ENCODE results near the gene AHI1.

GRCh38 chr6:135304883-135305282 is 192.7 kb downstream of the AHI1 start:
- TF ChIP-seq, protein P1, sequence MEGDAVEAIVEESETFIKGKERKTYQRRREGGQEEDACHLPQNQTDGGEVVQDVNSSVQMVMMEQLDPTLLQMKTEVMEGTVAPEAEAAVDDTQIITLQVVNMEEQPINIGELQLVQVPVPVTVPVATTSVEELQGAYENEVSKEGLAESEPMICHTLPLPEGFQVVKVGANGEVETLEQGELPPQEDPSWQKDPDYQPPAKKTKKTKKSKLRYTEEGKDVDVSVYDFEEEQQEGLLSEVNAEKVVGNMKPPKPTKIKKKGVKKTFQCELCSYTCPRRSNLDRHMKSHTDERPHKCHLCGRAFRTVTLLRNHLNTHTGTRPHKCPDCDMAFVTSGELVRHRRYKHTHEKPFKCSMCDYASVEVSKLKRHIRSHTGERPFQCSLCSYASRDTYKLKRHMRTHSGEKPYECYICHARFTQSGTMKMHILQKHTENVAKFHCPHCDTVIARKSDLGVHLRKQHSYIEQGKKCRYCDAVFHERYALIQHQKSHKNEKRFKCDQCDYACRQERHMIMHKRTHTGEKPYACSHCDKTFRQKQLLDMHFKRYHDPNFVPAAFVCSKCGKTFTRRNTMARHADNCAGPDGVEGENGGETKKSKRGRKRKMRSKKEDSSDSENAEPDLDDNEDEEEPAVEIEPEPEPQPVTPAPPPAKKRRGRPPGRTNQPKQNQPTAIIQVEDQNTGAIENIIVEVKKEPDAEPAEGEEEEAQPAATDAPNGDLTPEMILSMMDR (IDR thresholded peaks at IDR 0.05; ENCODE audit: low read depth, low read length): no peak
- no peak for TF ChIP-seq EZH2phosphoT487 (IDR thresholded peaks at IDR 0.05; ENCODE audit: low read depth)

All from OCI-LY3 (cell line).